HEK293T (cell line): ENCODE data around the gene PIK3R3.

Source experiments
- FOXA1 ChIP-seq: fragments of 450-650 bp; IDR thresholded peaks from 2 replicates; pipeline ENCODE4 v1.6.1; 2016; ENCODE audit warnings: mild to moderate bottlenecking
- HDGF ChIP-seq: fragments of 450-650 bp; IDR thresholded peaks from 2 replicates; pipeline ENCODE4 v1.6.1; 2017; ENCODE audit warnings: antibody characterized with exemption, borderline replicate concordance
- L3MBTL2 ChIP-seq: fragments of 450-650 bp; conservative IDR thresholded peaks from 2 replicates; pipeline ENCODE4 v1.6.1; 2016; ENCODE audit warnings: mild to moderate bottlenecking
- ZNF384 ChIP-seq: fragments of 450-650 bp; IDR thresholded peaks from 2 replicates; pipeline ENCODE4 v1.6.1; 2016

GRCh38 chr1:46062651-46063319 is 69.6 kb downstream of the PIK3R3 start:
- TF ChIP-seq L3MBTL2 (no peak), HDGF (no peak), ZNF384 (no peak), FOXA1 (no peak)
